HepG2 (cell line): ENCODE data around the gene PAN3. TPM values are rescaled to one million over a fixed set of nuclear protein-coding genes. Genes with fewer than 3 reads are reported as not detected.

ENCODE experiments used
- ATAC-seq: fragments of 200-7000 bp; cut with Tn5 transposase; 3 replicates; pipeline ENCODE4 v1.9.1; 2020; ENCODE audit warnings: mild to moderate bottlenecking, moderate library complexity
- BruUV-seq: library from RNA; stranded (reverse); fragments of 400-500 nt; replicated peaks from 2 replicates; lab custom pipeline; 2021; lab: Mats Ljungman, UMichigan
- CTCF ChIA-PET: fragments of 300-600 bp; formaldehyde crosslinking; extraction: SDS; loops from one replicate; lab custom pipeline; 2021; ENCODE audit warnings: low total read pairs, inconsistent platforms, low intra/inter-chr PET ratio; lab: Yijun Ruan, JAX
- POLR2A ChIA-PET: fragments of 350-600 bp; sonication (Branson Sonifier 250); formaldehyde crosslinking; loops from one replicate; lab custom pipeline; 2020; ENCODE audit warnings: antibody characterized with exemption, inconsistent platforms; lab: Yijun Ruan, JAX
- DNase-seq: peaks from one replicate; pipeline ENCODE4 v3.0.0-alpha.2; 2015; ENCODE audit warnings: low spot score
- FAIRE-seq: peaks from 3 replicates; lab custom pipeline; 2011; peaks lifted over from hg19 to GRCh38; lab: Jason Lieb, UNC
- H2AFZ ChIP-seq: one replicate; pipeline ENCODE4 v1.6.1; 2011; ENCODE audit warnings: low read length, inconsistent platforms
- H3K27ac ChIP-seq: fragments of 300-600 bp; 3 replicates; pipeline ENCODE4 v1.8.0; 2011; ENCODE audit warnings: mixed run types, mild to moderate bottlenecking, mixed read lengths, low read length, inconsistent platforms; ENCODE audit not compliant: insufficient read depth; ENCODE audit errors: extremely low read length
- H3K27me3 ChIP-seq, 2 experiments: fragments of 200-600 bp in 1 of 2; 2 replicates in 1 of 2; 3 replicates in 1 of 2; pipeline versions ENCODE4 v1.6.0 to v1.8.0; 2011; ENCODE audit warnings: low read length in 2 of 2, mild to moderate bottlenecking in 2 of 2, moderate library complexity in 2 of 2, inconsistent platforms in 1 of 2; ENCODE audit not compliant: insufficient read depth in 2 of 2, control insufficient read depth in 1 of 2
- H3K36me3 ChIP-seq, 2 experiments: fragments of 200-600 bp in 1 of 2; replicated peaks in 1 of 2; 2 replicates in 1 of 2; 3 replicates in 1 of 2; pipeline versions ENCODE4 v1.5.1 to v1.8.0; 2011; ENCODE audit warnings: low read length in 2 of 2, inconsistent platforms in 1 of 2; ENCODE audit not compliant: insufficient read depth in 2 of 2, control insufficient read depth in 1 of 2
- H3K4me1 ChIP-seq: 2 replicates; pipeline ENCODE4 v1.5.1; 2012; ENCODE audit warnings: low read length, inconsistent platforms; ENCODE audit not compliant: insufficient read depth
- H3K4me2 ChIP-seq: 2 replicates; pipeline ENCODE4 v1.6.0; 2011; ENCODE audit warnings: low read depth, low read length, inconsistent platforms
- H3K4me3 ChIP-seq, 3 experiments: fragments of 200-600 bp in 1 of 3; sonication (generic), shearing (Covaris generic) in 1 of 3; replicated peaks in 1 of 3; 2 replicates each; pipeline ENCODE4 v1.5.1; 2011 to 2016; ENCODE audit warnings: low read length in 3 of 3, inconsistent platforms in 2 of 3, low read depth in 2 of 3, mild to moderate bottlenecking in 2 of 3, control low read depth in 1 of 3, mixed read lengths in 1 of 3; ENCODE audit not compliant: insufficient read depth in 1 of 3
- H3K79me2 ChIP-seq: one replicate; pipeline ENCODE4 v1.6.1; 2011; ENCODE audit warnings: low read length, inconsistent platforms; ENCODE audit not compliant: insufficient read depth
- H3K9ac ChIP-seq: 2 replicates; pipeline ENCODE4 v1.6.0; 2011; ENCODE audit warnings: mild to moderate bottlenecking, low read depth, low read length, inconsistent platforms; ENCODE audit not compliant: insufficient read depth
- H3K9me3 ChIP-seq: 2 replicates; pipeline ENCODE4 v1.5.1; 2012; ENCODE audit warnings: mild to moderate bottlenecking, low read length
- H4K20me1 ChIP-seq: 2 replicates; pipeline ENCODE4 v1.6.0; 2011; ENCODE audit warnings: inconsistent platforms, mild to moderate bottlenecking, low read length, moderate library complexity; ENCODE audit not compliant: insufficient read depth
- BCL6 ChIP-seq: IDR thresholded peaks from 2 replicates; pipeline ENCODE4 v1.6.1; 2016; ENCODE audit warnings: missing genetic modification reagents, missing compliant biosample characterization
- HOXA5 ChIP-seq: sonication (generic); formaldehyde crosslinking; IDR thresholded peaks from 2 replicates; pipeline ENCODE4 v1.4.0; 2020; ENCODE audit warnings: missing genetic modification reagents
- JUN ChIP-seq: sonication (generic); formaldehyde crosslinking; IDR thresholded peaks from 2 replicates; pipeline ENCODE4 v1.4.0; 2020; ENCODE audit warnings: mild to moderate bottlenecking, missing genetic modification reagents
- KAT2B ChIP-seq: fragments of 150-350 bp; IDR thresholded peaks from 2 replicates; pipeline ENCODE4 v1.6.1; 2014; ENCODE audit warnings: low read depth, low read length, borderline replicate concordance
- RARA ChIP-seq: IDR thresholded peaks from 2 replicates; pipeline ENCODE4 v1.6.1; 2016; ENCODE audit warnings: missing genetic modification reagents, missing compliant biosample characterization
- RFXANK ChIP-seq: IDR thresholded peaks from 2 replicates; pipeline ENCODE4 v1.6.1; 2016
- TOPORS ChIP-seq: sonication (generic); formaldehyde crosslinking; IDR thresholded peaks from 2 replicates; pipeline ENCODE4 v1.8.0; 2023; ENCODE audit warnings: mild to moderate bottlenecking, missing genetic modification reagents
- ZBTB42 ChIP-seq: sonication (generic); formaldehyde crosslinking; IDR thresholded peaks from 2 replicates; pipeline ENCODE4 v1.5.0; 2020; ENCODE audit warnings: mild to moderate bottlenecking, missing genetic modification reagents
- ZBTB7B ChIP-seq: sonication (generic); formaldehyde crosslinking; IDR thresholded peaks from 2 replicates; pipeline ENCODE4 v1.4.0; 2020; ENCODE audit warnings: missing genetic modification reagents
- ZNF331 ChIP-seq: sonication (generic); formaldehyde crosslinking; IDR thresholded peaks from 2 replicates; pipeline ENCODE4 v1.4.0; 2020; ENCODE audit warnings: missing genetic modification reagents
- ZNF382 ChIP-seq: sonication (generic); formaldehyde crosslinking; IDR thresholded peaks from 2 replicates; pipeline ENCODE4 v1.5.0; 2020; ENCODE audit warnings: missing genetic modification reagents, mild to moderate bottlenecking, borderline replicate concordance
- ZNF678 ChIP-seq: sonication (generic); formaldehyde crosslinking; IDR thresholded peaks from 2 replicates; pipeline ENCODE4 v1.4.0; 2020; ENCODE audit warnings: mild to moderate bottlenecking, missing genetic modification reagents
- WGBS: methylation state at CpG from one replicate; pipeline ENCODE4 v1.1.6; 2017; ENCODE audit warnings: low lambda C conversion rate; 5-methylcytosine and 5-hydroxymethylcytosine counted together
- in situ Hi-C: cut with HindIII; loops from 2 replicates; pipeline ENCODE4 v1.10.0; 2017; ENCODE audit warnings: low pct_unique_long_range_greater_than_20kb; ENCODE audit not compliant: extremely low pct_ligation_motif_present
- intact Hi-C: fragments of 100-400 bp; cut with micrococcal nuclease; formaldehyde crosslinking; loops from one replicate; pipeline ENCODE4 v1.10.0; 2022; ENCODE audit not compliant: unreplicated experiment
- polyA plus RNA-seq, 8 experiments: library from polyadenylated mRNA; depleted of rRNA in 3 of 8; stranded (reverse) in 7 of 8; unstranded in 1 of 8; fragments of >200 nt; fragmentation: Illumina TruSeq in 4 of 8; extraction: Trizol in 4 of 8; gene quantifications; 2 replicates each; pipeline versions ENCODE4 v1.2.1 to v1.2.3, GENCODE V29; 2011 to 2016; ENCODE audit warnings: low read depth in 4 of 8, missing spikeins in 1 of 8, mixed read lengths in 1 of 8; ENCODE audit not compliant: insufficient read depth in 1 of 8
- total RNA-seq, 5 experiments: library from RNA; depleted of rRNA; stranded (reverse); fragments of >200 nt; fragmentation: Illumina TruSeq; extraction: Trizol; gene quantifications; 2 replicates each; pipeline ENCODE4 v1.2.3, GENCODE V29; 2016; ENCODE audit warnings: low read depth in 1 of 5
- TF ChIP-seq, protein P1 (sequence below): sonication (generic); formaldehyde crosslinking; IDR thresholded peaks from 2 replicates; pipeline ENCODE4 v1.4.0; 2020; ENCODE audit warnings: missing genetic modification reagents
- TF ChIP-seq, protein P2 (sequence below): sonication (generic); formaldehyde crosslinking; IDR thresholded peaks from 2 replicates; pipeline ENCODE4 v1.4.0; 2020; ENCODE audit warnings: low read depth, missing genetic modification reagents
- TF ChIP-seq, protein P3 (sequence below): sonication (generic); formaldehyde crosslinking; IDR thresholded peaks from 2 replicates; pipeline ENCODE4 v1.5.0; 2020; ENCODE audit warnings: missing genetic modification reagents

The PAN3 gene
- total and polyA plus RNA-seq, 2 of the 13 experiments (the other 11 are each of a cell fraction or from before 2014, with no cell fraction given): 9.7 to 10.6 TPM

DNA sequence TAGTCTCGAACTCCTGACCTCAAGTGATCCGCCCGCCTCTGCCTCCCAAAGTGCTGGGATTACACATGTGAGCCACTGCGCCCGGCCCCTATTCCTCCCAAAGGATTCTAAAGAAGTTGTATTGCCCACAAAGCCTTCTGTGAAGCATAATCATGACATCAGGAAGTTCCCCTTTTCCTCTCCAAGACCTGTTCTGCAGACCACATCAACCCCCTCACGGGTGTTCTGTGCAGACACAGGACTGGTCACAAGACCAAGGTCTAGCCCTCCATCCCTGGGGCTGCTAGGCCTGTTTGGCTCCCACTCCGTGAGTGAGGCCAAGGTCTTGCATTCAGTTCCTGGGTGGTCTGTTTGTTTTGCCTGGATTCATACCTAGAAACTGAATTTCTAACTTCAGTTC lies 178.5 kb downstream of the PAN3 start:
- ATAC-seq (no peak), FAIRE-seq (no peak), DNase-seq (no peak)
- H3K27ac ChIP-seq: no peak overlapping the region
- H3K4me3 ChIP-seq: no peak overlapping the region
- no peak overlapping the region for H3K9ac ChIP-seq
- no peaks in the 10 kb centered on the region for H3K36me3 ChIP-seq
- no peaks in the 10 kb centered on the region for H3K27me3 ChIP-seq
- no peak overlapping the region for H2AFZ ChIP-seq
- no peak overlapping the region for H3K4me2 ChIP-seq
- H3K4me1 ChIP-seq: peaks cover 45% of the 10 kb centered on the region
- no peaks in the 10 kb centered on the region for H3K9me3 ChIP-seq
- ChIA-PET CTCF (no interaction called here), POLR2A (no interaction called here)
- no peaks in the 10 kb centered on the region for H4K20me1 ChIP-seq
- no TSS peak for BruUV-seq
- intact Hi-C loops (no loop called here), in situ Hi-C loops (no loop called here)
- 72% methylated on average over 7 of the region's 7 CpGs for WGBS
- H3K79me2 ChIP-seq: no peaks in the 10 kb centered on the region
- no peak for TF ChIP-seq RARA (CRISPR knock-in tag)
- no peak for TF ChIP-seq ZNF331 (CRISPR knock-in tag)
- no peak for TF ChIP-seq JUN (CRISPR knock-in tag)
- peak; percentile 71 for TF ChIP-seq BCL6
- TF ChIP-seq TOPORS (CRISPR knock-in tag): no peak
- TF ChIP-seq RFXANK (CRISPR knock-in tag): no peak

DNA sequence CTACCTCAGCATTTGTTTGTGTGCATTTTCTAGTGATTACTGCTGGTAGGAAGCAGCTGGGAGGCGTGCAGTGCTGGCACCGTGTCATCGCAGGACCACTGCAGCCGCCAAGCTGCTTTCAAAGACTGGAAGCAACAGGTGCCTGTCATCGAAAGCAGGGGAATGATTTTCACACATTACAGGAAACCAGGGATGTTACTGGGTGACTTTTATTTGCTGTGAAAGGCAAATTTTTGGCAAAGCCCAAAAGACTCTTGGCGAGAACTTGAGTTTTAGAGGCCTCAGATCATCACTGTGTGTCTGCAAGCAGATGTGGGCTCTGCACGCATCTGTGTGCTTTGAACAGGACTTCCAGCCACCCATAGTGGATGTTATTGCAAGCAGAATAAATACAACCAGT lies 180.2 kb downstream of the PAN3 start:
- BruUV-seq: no TSS peak
- WGBS: 44% methylated on average over 7 of the region's 7 CpGs
- no peak for DNase-seq
- ChIA-PET POLR2A (no interaction called here), CTCF (no interaction called here)
- Histone ChIP-seq H3K79me2 (no peaks in the 10 kb centered on the region), H3K27me3 (no peaks in the 10 kb centered on the region), H3K4me2 (no peak overlapping the region), H3K9ac (no peak overlapping the region), H4K20me1 (no peaks in the 10 kb centered on the region), H3K4me3 (no peak overlapping the region), H3K9me3 (no peaks in the 10 kb centered on the region), H3K27ac (no peak overlapping the region), H2AFZ (no peak overlapping the region), H3K4me1 (peaks cover 45% of the 10 kb centered on the region), H3K36me3 (no peaks in the 10 kb centered on the region)
- in situ Hi-C loops (no loop called here), intact Hi-C loops (no loop called here)
- FAIRE-seq: no peak
- ATAC-seq: no peak
- TF ChIP-seq ZNF382 (CRISPR knock-in tag) (no peak), ZBTB7B (CRISPR knock-in tag) (no peak), HOXA5 (CRISPR knock-in tag) (no peak), RFXANK (CRISPR knock-in tag) (no peak), KAT2B (no peak), ZNF678 (CRISPR knock-in tag) (no peak), ZBTB42 (CRISPR knock-in tag) (no peak)
- TF ChIP-seq, protein P1, sequence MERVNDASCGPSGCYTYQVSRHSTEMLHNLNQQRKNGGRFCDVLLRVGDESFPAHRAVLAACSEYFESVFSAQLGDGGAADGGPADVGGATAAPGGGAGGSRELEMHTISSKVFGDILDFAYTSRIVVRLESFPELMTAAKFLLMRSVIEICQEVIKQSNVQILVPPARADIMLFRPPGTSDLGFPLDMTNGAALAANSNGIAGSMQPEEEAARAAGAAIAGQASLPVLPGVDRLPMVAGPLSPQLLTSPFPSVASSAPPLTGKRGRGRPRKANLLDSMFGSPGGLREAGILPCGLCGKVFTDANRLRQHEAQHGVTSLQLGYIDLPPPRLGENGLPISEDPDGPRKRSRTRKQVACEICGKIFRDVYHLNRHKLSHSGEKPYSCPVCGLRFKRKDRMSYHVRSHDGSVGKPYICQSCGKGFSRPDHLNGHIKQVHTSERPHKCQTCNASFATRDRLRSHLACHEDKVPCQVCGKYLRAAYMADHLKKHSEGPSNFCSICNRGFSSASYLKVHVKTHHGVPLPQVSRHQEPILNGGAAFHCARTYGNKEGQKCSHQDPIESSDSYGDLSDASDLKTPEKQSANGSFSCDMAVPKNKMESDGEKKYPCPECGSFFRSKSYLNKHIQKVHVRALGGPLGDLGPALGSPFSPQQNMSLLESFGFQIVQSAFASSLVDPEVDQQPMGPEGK (CRISPR knock-in tag): no peak
- TF ChIP-seq, protein P2, sequence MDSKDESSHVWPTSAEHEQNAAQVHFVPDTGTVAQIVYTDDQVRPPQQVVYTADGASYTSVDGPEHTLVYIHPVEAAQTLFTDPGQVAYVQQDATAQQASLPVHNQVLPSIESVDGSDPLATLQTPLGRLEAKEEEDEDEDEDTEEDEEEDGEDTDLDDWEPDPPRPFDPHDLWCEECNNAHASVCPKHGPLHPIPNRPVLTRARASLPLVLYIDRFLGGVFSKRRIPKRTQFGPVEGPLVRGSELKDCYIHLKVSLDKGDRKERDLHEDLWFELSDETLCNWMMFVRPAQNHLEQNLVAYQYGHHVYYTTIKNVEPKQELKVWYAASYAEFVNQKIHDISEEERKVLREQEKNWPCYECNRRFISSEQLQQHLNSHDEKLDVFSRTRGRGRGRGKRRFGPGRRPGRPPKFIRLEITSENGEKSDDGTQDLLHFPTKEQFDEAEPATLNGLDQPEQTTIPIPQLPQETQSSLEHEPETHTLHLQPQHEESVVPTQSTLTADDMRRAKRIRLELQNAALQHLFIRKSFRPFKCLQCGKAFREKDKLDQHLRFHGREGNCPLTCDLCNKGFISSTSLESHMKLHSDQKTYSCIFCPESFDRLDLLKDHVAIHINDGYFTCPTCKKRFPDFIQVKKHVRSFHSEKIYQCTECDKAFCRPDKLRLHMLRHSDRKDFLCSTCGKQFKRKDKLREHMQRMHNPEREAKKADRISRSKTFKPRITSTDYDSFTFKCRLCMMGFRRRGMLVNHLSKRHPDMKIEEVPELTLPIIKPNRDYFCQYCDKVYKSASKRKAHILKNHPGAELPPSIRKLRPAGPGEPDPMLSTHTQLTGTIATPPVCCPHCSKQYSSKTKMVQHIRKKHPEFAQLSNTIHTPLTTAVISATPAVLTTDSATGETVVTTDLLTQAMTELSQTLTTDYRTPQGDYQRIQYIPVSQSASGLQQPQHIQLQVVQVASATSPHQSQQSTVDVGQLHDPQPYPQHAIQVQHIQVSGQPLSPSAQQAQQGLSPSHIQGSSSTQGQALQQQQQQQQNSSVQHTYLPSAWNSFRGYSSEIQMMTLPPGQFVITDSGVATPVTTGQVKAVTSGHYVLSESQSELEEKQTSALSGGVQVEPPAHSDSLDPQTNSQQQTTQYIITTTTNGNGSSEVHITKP (CRISPR knock-in tag): no peak
- TF ChIP-seq, protein P3, sequence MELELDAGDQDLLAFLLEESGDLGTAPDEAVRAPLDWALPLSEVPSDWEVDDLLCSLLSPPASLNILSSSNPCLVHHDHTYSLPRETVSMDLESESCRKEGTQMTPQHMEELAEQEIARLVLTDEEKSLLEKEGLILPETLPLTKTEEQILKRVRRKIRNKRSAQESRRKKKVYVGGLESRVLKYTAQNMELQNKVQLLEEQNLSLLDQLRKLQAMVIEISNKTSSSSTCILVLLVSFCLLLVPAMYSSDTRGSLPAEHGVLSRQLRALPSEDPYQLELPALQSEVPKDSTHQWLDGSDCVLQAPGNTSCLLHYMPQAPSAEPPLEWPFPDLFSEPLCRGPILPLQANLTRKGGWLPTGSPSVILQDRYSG (CRISPR knock-in tag): no peak
